ENCODE data around the gene OR6V1.
"Not testable (repeated sequence)": the region's sequence is repeated elsewhere in the genome, so short reads cannot be mapped to it uniquely, and the experiment has no call there.

The OR6V1 gene

GRCh38 chr7:143043391-143043790 is 8.8 kb upstream of the OR6V1 start:
- no peak for DNase-seq

- no peak for DNase-seq
These were observed 5.7 kb upstream of the OR6V1 start for GRCh38 chr7:143046426-143046851.

GRCh38 chr7:143047326-143047725 is 4.8 kb upstream of the OR6V1 start:
- DNase-seq = no peak

- no peak for DNase-seq
These were observed 3.3 kb upstream of the OR6V1 start for GRCh38 chr7:143048827-143049226.

- no peak for DNase-seq
These were observed 2.8 kb upstream of the OR6V1 start for GRCh38 chr7:143049362-143049761.

GRCh38 chr7:143050931-143051330 is 1.2 kb upstream of the OR6V1 start:
- DNase-seq = no peak

GRCh38 chr7:143054621-143055020 is 2.5 kb downstream of the OR6V1 start:
- DNase-seq = no peak

GRCh38 chr7:143055754-143056153 is 3.6 kb downstream of the OR6V1 start:
- DNase-seq = no peak

- no peak for DNase-seq
These were observed 11.6 kb downstream of the OR6V1 start for GRCh38 chr7:143063741-143064140.

GRCh38 chr7:143068446-143068845 is 16.3 kb downstream of the OR6V1 start:
- DNase-seq = no peak

- DNase-seq = no peak
These were observed 17.9 kb downstream of the OR6V1 start for GRCh38 chr7:143069912-143070500.

GRCh38 chr7:143073556-143073955 is 21.4 kb downstream of the OR6V1 start:
- DNase-seq = no peak

- DNase-seq = no peak
These were observed 22.0 kb downstream of the OR6V1 start for GRCh38 chr7:143074141-143074540.

- no peak for DNase-seq
These were observed 33.0 kb downstream of the OR6V1 start for GRCh38 chr7:143085109-143085508.

- DNase-seq = not testable (repeated sequence)
These were observed 33.5 kb downstream of the OR6V1 start for GRCh38 chr7:143085610-143086009.

GRCh38 chr7:143088549-143089231 is 36.5 kb downstream of the OR6V1 start:
- DNase-seq = not testable (repeated sequence)

GRCh38 chr7:143096146-143096545 is 44.0 kb downstream of the OR6V1 start:
- DNase-seq = no peak

- DNase-seq = not testable (repeated sequence)
These were observed 47.4 kb downstream of the OR6V1 start for GRCh38 chr7:143099579-143099978.

Data from effector CD4-positive, alpha-beta T cell (primary cell).